CD14-positive monocyte (primary cell): ENCODE data around the gene NCCRP1. TPM values are rescaled to one million over a fixed set of nuclear protein-coding genes. Genes with fewer than 3 reads are reported as not detected.
A peak's percentile ranks its signal among the peaks of the same experiment; 100 is the strongest.

Experiments used
- DNase-seq, 3 donors: peaks; one replicate each; pipeline ENCODE4 v3.0.0-alpha.2; 2011 to 2022
- H2AFZ ChIP-seq: 2 replicates; pipeline ENCODE4 v1.6.0; 2012; ENCODE audit warnings: mild to moderate bottlenecking, low read depth, low read length, inconsistent platforms; ENCODE audit not compliant: insufficient read depth, poor library complexity, severe bottlenecking
- H3K27ac ChIP-seq, 2 donors: 1 replicate in 1 of 2; 2 replicates in 1 of 2; pipeline ENCODE4 v1.5.1; 2012 to 2013; ENCODE audit warnings: low read length in 2 of 2, control low read depth in 1 of 2, inconsistent platforms in 1 of 2, low read depth in 1 of 2, mild to moderate bottlenecking in 1 of 2
- H3K27me3 ChIP-seq, 2 donors: one replicate each; pipeline versions ENCODE4 v1.6.0 to v1.6.1; 2011 to 2013; ENCODE audit warnings: low read length in 2 of 2; ENCODE audit not compliant: control insufficient read depth in 2 of 2, insufficient read depth in 2 of 2
- H3K36me3 ChIP-seq, 2 donors: replicated peaks in 1 of 2; 1 replicate in 1 of 2; 2 replicates in 1 of 2; pipeline versions ENCODE4 v1.5.1 to v1.6.1; 2012 to 2013; ENCODE audit warnings: low read length in 2 of 2, control low read depth in 1 of 2, inconsistent platforms in 1 of 2, mild to moderate bottlenecking in 1 of 2; ENCODE audit not compliant: insufficient read depth in 2 of 2, control insufficient read depth in 1 of 2
- H3K4me1 ChIP-seq, 2 donors: 1 replicate in 1 of 2; 2 replicates in 1 of 2; pipeline versions ENCODE4 v1.5.1 to v1.6.1; 2012 to 2013; ENCODE audit warnings: low read length in 2 of 2, control low read depth in 1 of 2, inconsistent platforms in 1 of 2, mild to moderate bottlenecking in 1 of 2, moderate library complexity in 1 of 2; ENCODE audit not compliant: insufficient read depth in 2 of 2, control insufficient read depth in 1 of 2
- H3K4me2 ChIP-seq: replicated peaks from 2 replicates; pipeline ENCODE3; 2012; ENCODE audit warnings: low read length, moderate library complexity, mild to moderate bottlenecking; ENCODE audit not compliant: poor library complexity, severe bottlenecking; ENCODE audit errors: extremely low read depth
- H3K4me3 ChIP-seq, 3 experiments: fragments of 200-600 bp in 1 of 3; sonication (generic) in 1 of 3; replicated peaks in 1 of 3; 1 replicate in 2 of 3; 2 replicates in 1 of 3; pipeline ENCODE4 v1.5.1; 2011 to 2013; ENCODE audit warnings: low read length in 3 of 3, mild to moderate bottlenecking in 3 of 3, control low read depth in 2 of 3, low read depth in 2 of 3, inconsistent platforms in 1 of 3, moderate library complexity in 1 of 3
- H3K79me2 ChIP-seq: 2 replicates; pipeline ENCODE4 v1.6.0; 2012; ENCODE audit warnings: mild to moderate bottlenecking, control low read depth, inconsistent platforms, low read length, moderate library complexity; ENCODE audit not compliant: insufficient read depth
- H3K9ac ChIP-seq: 2 replicates; pipeline ENCODE4 v1.6.0; 2017; ENCODE audit warnings: low read length, mild to moderate bottlenecking; ENCODE audit not compliant: insufficient read depth, poor library complexity, severe bottlenecking
- H3K9me3 ChIP-seq, 2 donors: replicated peaks in 1 of 2; 1 replicate in 1 of 2; 2 replicates in 1 of 2; pipeline versions ENCODE4 v1.5.1 to v1.6.1; 2012 to 2013; ENCODE audit warnings: low read length in 2 of 2, control low read depth in 1 of 2; ENCODE audit not compliant: control insufficient read depth in 1 of 2, insufficient read depth in 1 of 2
- H4K20me1 ChIP-seq: 2 replicates; pipeline ENCODE4 v1.6.0; 2012; ENCODE audit warnings: mild to moderate bottlenecking, low read length, control low read depth, moderate library complexity; ENCODE audit not compliant: insufficient read depth
- H3K27ac Mint-ChIP-seq, 7 donors: one replicate each; pipeline ENCODE4 v1.8.0; 2020; ENCODE audit warnings: mild to moderate bottlenecking in 7 of 7, mixed read lengths in 7 of 7, moderate library complexity in 6 of 7, inconsistent platforms in 2 of 7
- H3K27me3 Mint-ChIP-seq, 3 donors: one replicate each; pipeline ENCODE4 v1.8.0; 2021 to 2022; ENCODE audit warnings: low read depth in 3 of 3, mild to moderate bottlenecking in 3 of 3, mixed read lengths in 3 of 3, moderate library complexity in 3 of 3, inconsistent platforms in 1 of 3
- H3K36me3 Mint-ChIP-seq, 2 donors: one replicate each; pipeline ENCODE4 v1.8.0; 2020; ENCODE audit warnings: mixed read lengths in 2 of 2, inconsistent platforms in 1 of 2, mild to moderate bottlenecking in 1 of 2
- H3K4me1 Mint-ChIP-seq: one replicate; pipeline ENCODE4 v1.8.0; 2020; ENCODE audit warnings: mild to moderate bottlenecking, mixed read lengths
- H3K4me3 Mint-ChIP-seq, 2 donors: one replicate each; pipeline ENCODE4 v1.8.0; 2020; ENCODE audit warnings: mild to moderate bottlenecking in 2 of 2, mixed read lengths in 2 of 2, moderate library complexity in 1 of 2
- H3K9me3 Mint-ChIP-seq, 7 donors: one replicate each; pipeline ENCODE4 v1.8.0; 2020 to 2022; ENCODE audit warnings: mixed read lengths in 7 of 7, mild to moderate bottlenecking in 6 of 7, moderate library complexity in 6 of 7, inconsistent platforms in 2 of 7
- WGBS: methylation state at CpG from one replicate; pipeline ENCODE4 v1.1.5; 2013; ENCODE audit warnings: missing lambda C conversion rate; ENCODE audit not compliant: insufficient coverage; 5-methylcytosine and 5-hydroxymethylcytosine counted together
- intact Hi-C, 2 donors: fragments of 100-400 bp; cut with micrococcal nuclease; formaldehyde crosslinking; loops; one replicate each; pipeline versions ENCODE4 v1.15.0 to v1.15.1; 2023
- polyA plus RNA-seq, 3 donors: library from polyadenylated mRNA; depleted of rRNA in 1 of 3; unstranded in 2 of 3; stranded (reverse) in 1 of 3; fragments of 300-500 nt in 2 of 3; fragments of >200 nt in 1 of 3; fragmentation: Illumina TruSeq in 2 of 3; gene quantifications; 1 replicate in 2 of 3; 2 replicates in 1 of 3; pipeline ENCODE4 v1.2.3, GENCODE V29; 2012 to 2021
- TF ChIP-seq, protein P1 (sequence below): fragments of 200-600 bp; IDR thresholded peaks from one replicate; pipeline ENCODE4 v1.8.0; 2022; ENCODE audit warnings: antibody characterized with exemption, mild to moderate bottlenecking

NCCRP1 gene
- polyA plus RNA-seq, 3 donors = not detected

DNA sequence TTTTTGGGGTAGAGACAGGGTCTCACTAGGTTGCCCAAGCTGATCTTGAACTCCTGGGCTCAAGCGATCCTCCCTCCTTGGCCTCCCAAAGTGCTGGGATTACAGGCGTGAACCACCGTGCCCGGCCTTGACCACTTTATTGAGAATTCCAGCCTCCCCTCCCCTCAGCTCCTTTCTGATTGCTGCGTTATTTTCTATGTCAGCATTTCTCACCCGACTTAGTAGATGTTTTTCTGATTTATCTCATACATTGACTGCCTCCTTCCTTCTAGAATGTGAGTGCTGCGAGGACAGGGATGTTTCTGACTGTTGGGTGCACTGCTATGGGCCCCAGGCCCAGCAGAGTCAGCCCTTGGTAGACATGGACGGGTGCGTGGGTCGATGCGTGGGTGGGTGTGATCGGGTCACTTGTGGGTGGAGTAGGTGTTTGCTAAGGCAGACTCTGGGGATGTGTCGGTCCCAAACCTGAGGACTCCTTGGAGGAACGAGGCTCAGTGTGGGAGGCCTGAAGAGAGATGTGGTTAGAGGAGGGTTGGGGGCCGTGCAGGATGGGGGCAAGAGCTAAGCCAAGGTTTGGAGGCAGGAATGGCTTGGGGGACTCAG, 34.2 kb upstream of the NCCRP1 start:
- Histone ChIP-seq H3K36me3 (no peaks in the 10 kb centered on the region), H3K9ac (no peak overlapping the region), H3K4me3 (no peak overlapping the region), H3K4me2 (no peak overlapping the region), H3K27ac (no peak overlapping the region), H2AFZ (no peak overlapping the region), H3K9me3 (no peaks in the 10 kb centered on the region), H3K27me3 (no peaks in the 10 kb centered on the region), H3K4me1 (peaks cover 0 to 16% of the 10 kb centered on the region in 2 donors), H3K79me2 (no peaks in the 10 kb centered on the region), H4K20me1 (peaks cover 4% of the 10 kb centered on the region)
- no peaks in the 10 kb centered on the region for H3K9me3 Mint-ChIP-seq
- peaks cover 14% of the 10 kb centered on the region for H3K4me1 Mint-ChIP-seq
- no peak for DNase-seq
- intact Hi-C loops = no loop called here
- TF ChIP-seq, protein P1, sequence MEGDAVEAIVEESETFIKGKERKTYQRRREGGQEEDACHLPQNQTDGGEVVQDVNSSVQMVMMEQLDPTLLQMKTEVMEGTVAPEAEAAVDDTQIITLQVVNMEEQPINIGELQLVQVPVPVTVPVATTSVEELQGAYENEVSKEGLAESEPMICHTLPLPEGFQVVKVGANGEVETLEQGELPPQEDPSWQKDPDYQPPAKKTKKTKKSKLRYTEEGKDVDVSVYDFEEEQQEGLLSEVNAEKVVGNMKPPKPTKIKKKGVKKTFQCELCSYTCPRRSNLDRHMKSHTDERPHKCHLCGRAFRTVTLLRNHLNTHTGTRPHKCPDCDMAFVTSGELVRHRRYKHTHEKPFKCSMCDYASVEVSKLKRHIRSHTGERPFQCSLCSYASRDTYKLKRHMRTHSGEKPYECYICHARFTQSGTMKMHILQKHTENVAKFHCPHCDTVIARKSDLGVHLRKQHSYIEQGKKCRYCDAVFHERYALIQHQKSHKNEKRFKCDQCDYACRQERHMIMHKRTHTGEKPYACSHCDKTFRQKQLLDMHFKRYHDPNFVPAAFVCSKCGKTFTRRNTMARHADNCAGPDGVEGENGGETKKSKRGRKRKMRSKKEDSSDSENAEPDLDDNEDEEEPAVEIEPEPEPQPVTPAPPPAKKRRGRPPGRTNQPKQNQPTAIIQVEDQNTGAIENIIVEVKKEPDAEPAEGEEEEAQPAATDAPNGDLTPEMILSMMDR = no peak
- peaks cover 0 to 3% of the 10 kb centered on the region in 2 donors for H3K36me3 Mint-ChIP-seq
- no peak overlapping the region for H3K4me3 Mint-ChIP-seq
- WGBS = 96% methylated on average over 10 of the region's 15 CpGs
- no peaks in the 10 kb centered on the region for H3K27me3 Mint-ChIP-seq
- peak overlapping the region in 1 of 7 donors; percentile 4 for H3K27ac Mint-ChIP-seq

DNA sequence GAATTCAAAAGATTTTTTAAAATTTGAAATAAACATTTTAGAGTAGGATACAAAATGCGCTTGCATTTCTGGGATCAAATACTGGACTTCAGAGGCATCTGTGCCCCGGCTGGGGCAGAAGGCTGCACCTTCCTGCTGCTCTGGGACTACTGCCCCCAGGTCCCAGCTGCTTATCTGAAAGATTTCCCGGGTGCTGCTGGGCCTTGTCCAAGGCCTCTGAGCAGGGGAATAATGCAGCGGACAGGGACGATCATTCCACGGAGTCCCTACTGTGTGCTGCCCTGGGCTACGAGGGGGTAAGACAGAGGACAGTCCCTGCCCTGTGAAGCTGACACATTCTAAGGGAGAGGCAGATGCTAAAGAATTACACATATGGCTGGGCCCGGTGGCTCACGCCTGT, 33.1 kb upstream of the NCCRP1 start:
- H3K27ac ChIP-seq = no peak overlapping the region
- no peaks in the 10 kb centered on the region for H4K20me1 ChIP-seq
- Mint-ChIP-seq H3K27me3 (no peaks in the 10 kb centered on the region), H3K4me3 (no peak overlapping the region), H3K27ac (no peak overlapping the region), H3K4me1 (peaks cover 14% of the 10 kb centered on the region), H3K9me3 (no peaks in the 10 kb centered on the region), H3K36me3 (peaks cover 0 to 3% of the 10 kb centered on the region in 2 donors)
- intact Hi-C loops = no loop called here
- no peaks in the 10 kb centered on the region for H3K79me2 ChIP-seq
- no peaks in the 10 kb centered on the region for H3K27me3 ChIP-seq
- H3K4me2 ChIP-seq = no peak overlapping the region
- TF ChIP-seq, protein P1 = no peak
- DNase-seq = no peak
- WGBS = 97% methylated on average over 7 of the region's 9 CpGs
- H2AFZ ChIP-seq = no peak overlapping the region
- H3K36me3 ChIP-seq = no peaks in the 10 kb centered on the region
- no peaks in the 10 kb centered on the region for H3K9me3 ChIP-seq
- no peak overlapping the region for H3K4me3 ChIP-seq
- no peak overlapping the region for H3K9ac ChIP-seq
- peaks cover 0 to 16% of the 10 kb centered on the region in 2 donors for H3K4me1 ChIP-seq
